Cardiac fibroblast (primary cell): Measurements from ENCODE around the gene DUSP6.

Experiments used
- DNase-seq, 2 donors: peaks; one replicate each; pipeline versions ENCODE4 v3.0.0 to v3.0.0-alpha.2; 2010; ENCODE audit warnings: low read depth in 2 of 2
- H3K4me3 ChIP-seq, 2 donors: replicated peaks in 1 of 2; 1 replicate in 1 of 2; 2 replicates in 1 of 2; pipeline ENCODE4 v1.5.1; 2011; ENCODE audit warnings: low read depth in 2 of 2, low read length in 2 of 2, mild to moderate bottlenecking in 2 of 2, moderate library complexity in 1 of 2
- CTCF ChIP-seq: IDR thresholded peaks from one replicate; pipeline ENCODE4 v1.5.1; 2011; ENCODE audit warnings: low read depth, mild to moderate bottlenecking, low read length, inconsistent platforms

DUSP6 gene

GRCh38 chr12:89320735-89321134, 31.6 kb downstream of the DUSP6 start:
- no peak for TF ChIP-seq CTCF
- DNase-seq, result no peak

GRCh38 chr12:89319606-89320005, 32.7 kb downstream of the DUSP6 start:
- TF ChIP-seq CTCF, result no peak
- no peak for DNase-seq

More at GRCh38 chr12:89320735-89321134, 31.6 kb downstream of the DUSP6 start:
- H3K4me3 ChIP-seq, result no peak overlapping the region

GRCh38 chr12:89319122-89319521, 33.2 kb downstream of the DUSP6 start:
- DNase-seq, result peak; percentile 13 to 68
- H3K4me3 ChIP-seq, result no peak overlapping the region
- TF ChIP-seq CTCF, result no peak

More at GRCh38 chr12:89319606-89320005, 32.7 kb downstream of the DUSP6 start:
- no peak overlapping the region for H3K4me3 ChIP-seq

- H3K4me3 ChIP-seq, result no peak overlapping the region
- TF ChIP-seq CTCF, result no peak
- no peak for DNase-seq
Measured at GRCh38 chr12:89316705-89317139, 35.6 kb downstream of the DUSP6 start.

- no peak for TF ChIP-seq CTCF
- DNase-seq, result no peak
- no peak overlapping the region for H3K4me3 ChIP-seq
Measured at GRCh38 chr12:89314060-89314761, 38.1 kb downstream of the DUSP6 start.

GRCh38 chr12:89311703-89312293, 40.5 kb downstream of the DUSP6 start:
- no peak for DNase-seq
- no peak for TF ChIP-seq CTCF
- H3K4me3 ChIP-seq, result no peak overlapping the region
